HG03066 (cell line): Measurements from ENCODE around the gene POFUT1.
"Not testable (repeated sequence)": the region's sequence is repeated elsewhere in the genome, so short reads cannot be mapped to it uniquely, and the experiment has no call there.

ENCODE experiments used
- ATAC-seq: cut with Tn5 transposase; IDR thresholded peaks from one replicate; pipeline ENCODE4 v1.9.1; 2021; ENCODE audit warnings: low read depth; ENCODE audit not compliant: unreplicated experiment

The POFUT1 gene

DNA sequence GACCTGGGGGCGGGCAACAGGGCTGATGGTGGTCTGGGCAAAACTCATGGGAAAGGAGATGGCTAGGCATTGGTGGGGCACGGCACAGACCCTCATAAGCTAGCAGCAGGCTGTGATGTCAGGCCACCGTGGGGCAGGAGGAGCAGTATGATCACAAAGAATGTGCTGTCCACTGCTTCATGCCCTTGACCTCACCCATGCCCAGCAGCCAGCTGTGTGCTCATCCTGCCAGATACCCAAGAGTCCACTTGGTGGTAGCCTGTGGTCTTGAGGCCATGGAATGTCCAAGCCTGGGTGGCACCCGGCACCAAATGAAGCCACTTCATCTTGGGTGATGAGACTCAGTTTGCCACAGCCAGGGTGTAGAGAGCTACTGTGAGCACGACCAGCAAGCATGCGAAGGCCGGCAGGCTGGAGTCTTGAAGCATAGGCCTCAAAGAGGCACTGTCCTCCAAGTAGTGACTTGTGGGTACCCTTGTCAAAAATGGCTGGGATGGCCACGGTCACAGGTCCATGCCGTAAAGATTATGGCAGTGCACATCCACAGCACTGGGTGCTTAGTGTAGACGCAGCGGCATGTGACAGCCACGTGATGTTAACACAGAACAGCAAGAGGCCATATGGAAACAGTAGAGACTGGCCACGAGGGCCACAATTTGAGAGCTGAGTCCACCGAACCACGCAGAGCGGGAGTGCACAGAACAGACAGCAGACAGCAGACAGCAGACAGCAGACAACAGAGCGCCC is 19.1 kb upstream of the POFUT1 start:
- ATAC-seq = no peak

DNA sequence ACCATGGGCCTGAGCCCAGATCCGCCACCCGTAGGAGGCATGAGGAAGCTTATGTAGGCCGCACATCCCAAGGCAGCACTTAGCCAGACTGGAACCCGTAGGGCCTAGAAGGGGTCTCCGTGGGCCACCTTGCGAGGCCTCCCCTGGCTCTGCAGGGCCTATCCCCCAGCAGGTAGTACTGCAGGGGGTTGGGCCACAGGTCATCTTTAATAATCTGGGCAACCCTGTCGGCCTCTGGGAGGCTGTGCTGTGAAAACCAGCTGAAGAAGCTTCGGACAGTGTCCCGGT is 18.6 kb upstream of the POFUT1 start:
- no peak for ATAC-seq

DNA sequence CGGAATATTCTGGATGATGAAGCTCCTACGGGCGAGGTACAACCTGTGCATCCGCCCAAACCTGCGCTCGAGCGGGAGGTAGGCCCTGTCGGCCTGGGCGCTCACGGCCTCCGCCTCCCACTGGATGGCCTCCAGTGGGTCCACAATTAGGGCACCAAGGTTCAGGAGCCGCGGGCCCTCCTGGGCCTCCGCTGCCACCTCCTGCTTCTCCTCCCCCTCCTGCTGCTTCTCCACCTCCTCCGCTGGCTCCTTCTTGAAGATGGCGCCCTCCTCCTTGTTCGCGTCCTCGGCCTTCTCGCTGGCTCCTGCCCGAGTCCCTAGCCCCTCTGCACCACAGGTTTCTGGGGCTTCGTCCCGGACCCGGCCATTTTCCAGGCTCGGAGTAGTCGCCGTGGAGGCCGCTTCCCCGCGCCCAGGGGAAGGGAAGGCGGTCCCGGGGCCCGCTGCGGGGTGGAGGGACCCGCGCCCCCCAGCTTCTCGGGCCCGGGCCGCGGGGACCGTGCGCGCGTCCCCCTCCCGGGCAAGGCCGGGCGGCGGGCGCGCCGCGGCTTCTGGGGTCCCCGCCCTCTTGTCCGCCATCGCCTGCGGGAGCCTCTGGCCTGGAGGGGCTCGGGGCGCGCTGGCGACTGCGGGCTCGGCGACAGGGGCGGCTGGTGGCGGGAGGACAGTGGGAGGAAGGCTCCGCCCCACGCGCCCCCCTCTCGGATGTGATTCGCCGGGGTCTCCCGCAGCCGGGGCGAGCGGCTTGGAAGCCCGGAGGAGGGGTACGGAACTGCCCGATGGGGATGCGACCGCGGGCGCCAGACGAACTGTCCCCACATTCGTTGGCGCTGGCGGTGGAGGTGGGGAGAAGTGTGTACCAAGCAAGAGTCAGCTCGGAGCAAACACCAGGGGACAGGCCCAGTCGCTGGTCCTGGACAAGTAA is 17.7 kb upstream of the POFUT1 start:
- no peak for ATAC-seq

DNA sequence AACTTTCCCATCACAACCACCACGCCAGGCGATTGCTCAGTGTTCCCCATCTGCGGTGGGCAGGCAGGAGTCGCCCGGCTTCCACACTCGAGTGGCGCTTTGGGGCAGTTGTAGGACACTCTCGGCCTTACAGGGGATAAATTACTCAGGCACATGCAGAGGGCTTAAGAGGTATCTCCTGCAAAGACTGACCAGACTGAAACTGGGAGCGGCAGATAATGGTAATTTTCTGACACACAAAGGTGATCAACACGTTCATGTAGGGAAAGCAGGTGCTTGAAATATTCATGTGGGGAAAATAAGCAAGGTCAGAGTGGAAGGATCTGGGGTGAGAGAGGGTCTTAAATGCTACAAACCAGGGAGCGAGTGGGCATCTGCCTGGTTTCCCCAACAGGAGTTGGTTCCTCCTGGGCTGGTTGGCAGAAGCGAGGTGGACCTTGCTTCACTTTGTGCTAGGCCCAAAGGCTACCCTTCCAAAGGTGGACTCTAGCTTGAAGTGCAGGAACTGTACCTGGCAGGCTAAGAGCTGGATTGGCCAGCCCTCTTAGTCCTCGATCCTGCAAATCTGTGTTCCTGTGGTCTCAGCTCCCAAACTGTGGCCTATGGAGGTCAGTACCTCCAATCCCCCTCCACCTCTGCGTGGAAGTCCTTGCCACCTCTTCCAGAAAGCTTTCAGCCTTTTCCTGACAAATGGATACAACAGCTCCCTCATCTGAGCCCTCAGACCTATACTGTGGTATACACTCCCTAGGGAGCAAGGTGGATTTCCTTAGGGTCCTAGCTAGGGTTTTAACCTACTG is 16.9 kb upstream of the POFUT1 start:
- ATAC-seq = no peak

DNA sequence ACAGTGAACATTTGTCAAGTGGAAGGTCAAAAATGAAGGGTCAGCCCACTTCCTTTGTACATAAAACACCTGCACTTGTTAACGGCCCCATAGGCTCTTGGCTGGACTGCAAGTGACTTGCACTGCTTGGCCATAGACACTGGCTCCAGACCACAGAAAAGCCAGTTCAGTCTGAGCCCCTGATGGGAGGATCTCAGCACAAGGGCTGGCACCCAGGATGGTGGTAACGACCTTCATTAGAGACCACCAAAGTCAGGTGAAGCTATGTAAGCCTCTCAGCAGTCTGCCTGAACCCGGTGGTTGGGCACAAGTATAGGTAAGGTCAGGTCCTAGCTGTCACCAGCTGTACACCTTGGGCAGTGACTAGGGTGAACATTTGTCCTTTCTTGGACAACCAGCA is 16.3 kb upstream of the POFUT1 start:
- no peak for ATAC-seq

DNA sequence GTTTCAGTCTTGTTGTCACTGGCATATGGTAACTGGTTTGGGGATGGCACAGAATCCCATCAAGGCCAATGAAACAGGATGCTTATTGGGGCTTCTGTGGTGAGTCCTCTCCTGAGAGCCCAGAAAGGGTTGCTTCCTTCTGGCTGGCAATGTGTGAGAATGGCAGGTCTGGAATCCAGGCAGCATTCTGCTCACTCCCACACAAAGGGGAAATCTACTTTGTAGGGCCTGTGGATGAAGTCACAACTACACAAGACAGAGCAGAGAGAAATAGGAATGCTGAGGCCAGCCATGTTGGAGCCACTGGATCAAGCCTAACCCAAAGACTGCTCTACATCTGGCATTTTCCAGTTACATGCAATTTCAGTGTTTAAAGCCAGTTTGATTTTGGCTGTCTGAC is 15.8 kb upstream of the POFUT1 start:
- no peak for ATAC-seq

DNA sequence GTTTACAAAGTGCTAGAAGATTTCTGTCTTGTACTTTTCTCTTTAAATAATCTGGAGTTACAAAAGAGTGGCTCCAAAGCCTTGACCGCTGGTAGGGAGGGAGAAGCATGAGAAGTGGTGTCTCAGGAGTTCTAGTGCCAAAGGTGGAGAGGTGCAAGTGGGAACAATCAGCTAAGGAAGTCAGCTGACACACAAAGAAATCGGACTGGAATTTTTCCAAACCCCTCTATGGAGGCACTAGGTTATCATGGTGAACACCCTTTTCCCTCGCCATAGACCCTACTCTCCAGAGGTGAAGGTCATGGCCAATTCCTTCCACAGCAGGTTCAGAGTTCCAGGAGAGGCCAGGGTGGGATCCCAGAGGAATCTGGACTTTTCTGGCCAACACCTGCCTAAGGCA is 15.0 kb upstream of the POFUT1 start:
- ATAC-seq = no peak

DNA sequence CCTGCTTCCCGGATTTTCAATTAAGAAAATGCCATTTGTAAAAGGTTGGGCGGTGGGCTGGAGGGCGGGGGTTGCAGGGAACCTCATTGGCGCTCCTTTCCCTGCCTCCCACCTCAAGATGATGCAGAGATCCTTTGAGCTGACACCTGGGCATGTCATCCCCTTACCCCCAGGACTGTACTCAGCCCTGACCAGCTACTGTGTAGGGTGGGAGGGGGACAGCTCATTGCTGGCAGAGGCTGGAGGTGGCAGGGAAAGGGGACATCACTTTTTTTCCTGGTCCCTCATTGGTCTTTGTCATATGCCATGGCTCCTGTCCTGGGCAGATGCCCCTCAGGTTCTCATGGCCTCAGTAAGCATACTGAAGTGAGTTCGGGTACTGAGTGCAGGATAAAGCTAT is 14.3 kb upstream of the POFUT1 start:
- not testable (repeated sequence) for ATAC-seq

DNA sequence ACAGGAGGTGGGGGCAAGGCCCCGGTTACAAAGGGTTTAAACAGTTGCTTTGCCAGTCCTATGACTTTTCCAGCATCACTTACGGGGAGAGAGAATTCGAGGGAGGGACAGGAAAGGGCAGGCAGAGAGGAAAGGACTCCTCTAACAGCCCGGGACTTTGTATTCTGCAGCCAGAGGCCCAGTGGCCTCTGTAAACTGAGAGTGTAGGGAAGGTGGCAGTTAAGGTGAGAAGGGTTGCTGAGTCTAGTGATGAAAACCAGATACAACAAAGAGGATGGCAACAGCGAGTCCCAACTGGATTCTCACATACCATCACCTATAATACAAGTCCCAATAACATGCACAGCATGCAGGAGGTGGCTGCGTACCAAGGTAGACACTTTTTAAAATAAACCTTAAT is 13.7 kb upstream of the POFUT1 start:
- ATAC-seq = no peak

DNA sequence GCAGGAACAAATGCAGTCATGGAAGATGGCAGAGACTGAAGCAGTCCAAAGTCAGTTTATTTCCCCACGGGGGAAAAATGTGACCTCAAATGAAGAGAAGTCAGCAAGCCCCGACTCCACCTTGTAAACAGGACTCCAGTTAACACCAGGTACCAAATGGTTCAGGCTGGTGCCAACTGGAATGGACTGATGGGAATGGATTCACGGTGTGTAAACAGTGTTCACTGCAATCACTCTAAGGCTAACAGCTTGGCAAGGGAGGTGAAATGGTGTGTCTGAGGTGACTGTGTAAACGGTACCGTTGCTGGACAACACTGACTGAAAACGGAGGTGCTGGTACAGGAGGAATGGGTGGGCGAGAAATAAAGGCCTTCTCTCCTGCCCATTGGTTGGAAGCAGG is 12.1 kb upstream of the POFUT1 start:
- ATAC-seq = no peak

DNA sequence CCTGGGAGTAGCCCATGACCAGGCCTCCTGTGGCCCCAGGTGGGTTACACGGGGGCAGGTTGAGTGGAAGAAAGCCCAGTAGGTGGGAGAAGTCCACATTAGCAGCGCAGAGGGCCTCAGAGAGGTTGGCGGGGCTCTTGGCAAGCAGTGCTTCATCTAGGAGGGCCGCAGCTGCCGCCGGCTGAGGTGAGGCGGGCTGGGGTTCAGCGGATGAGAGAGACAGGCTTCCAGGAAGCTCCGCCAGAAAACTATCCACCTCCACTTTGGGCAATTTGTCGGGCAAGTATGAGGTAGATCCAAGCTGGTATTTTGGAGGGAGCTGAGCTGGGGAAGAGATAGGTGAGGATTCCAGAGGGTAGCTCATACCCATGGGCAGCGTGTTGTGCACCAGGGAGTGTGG is 11.1 kb upstream of the POFUT1 start:
- not testable (repeated sequence) for ATAC-seq

DNA sequence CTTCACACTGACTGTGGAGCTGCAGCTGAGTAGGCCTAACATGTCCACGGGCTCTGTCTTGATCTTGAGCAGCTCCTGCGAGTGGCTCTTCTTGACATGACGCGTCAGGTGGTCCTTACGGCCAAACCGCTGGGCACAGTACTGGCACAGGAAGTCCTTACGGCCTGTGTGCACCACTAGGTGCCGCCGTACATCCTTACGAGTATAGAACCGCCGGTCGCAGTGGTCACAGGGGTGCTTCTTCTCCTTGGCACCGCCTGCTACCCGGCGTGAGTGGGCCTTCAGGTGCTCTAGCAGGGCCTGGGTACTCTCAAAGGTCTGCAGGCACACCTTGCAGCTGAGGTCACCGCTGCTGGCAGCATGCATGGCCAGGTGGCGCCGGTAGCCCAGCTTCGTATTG is 10.5 kb upstream of the POFUT1 start:
- ATAC-seq = not testable (repeated sequence)

DNA sequence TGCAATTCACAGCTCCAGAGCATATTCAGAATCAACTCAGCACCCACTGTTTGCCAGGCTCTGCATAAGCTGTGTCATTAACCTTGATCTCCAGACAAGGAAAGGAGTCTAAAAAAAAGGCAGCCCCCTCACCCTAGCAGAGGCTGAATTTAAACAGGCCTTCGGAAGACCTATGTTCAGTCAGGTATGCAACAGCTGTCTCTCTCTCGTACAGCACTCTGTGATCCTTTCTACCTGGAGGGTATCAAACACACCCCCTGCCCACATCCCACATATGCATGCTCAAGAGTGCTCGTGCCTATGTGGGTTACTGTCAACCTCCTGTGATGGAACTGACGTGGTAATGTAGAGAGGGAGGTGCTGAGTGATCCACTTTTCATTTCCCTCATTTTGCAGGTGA is 8.7 kb upstream of the POFUT1 start:
- no peak for ATAC-seq

DNA sequence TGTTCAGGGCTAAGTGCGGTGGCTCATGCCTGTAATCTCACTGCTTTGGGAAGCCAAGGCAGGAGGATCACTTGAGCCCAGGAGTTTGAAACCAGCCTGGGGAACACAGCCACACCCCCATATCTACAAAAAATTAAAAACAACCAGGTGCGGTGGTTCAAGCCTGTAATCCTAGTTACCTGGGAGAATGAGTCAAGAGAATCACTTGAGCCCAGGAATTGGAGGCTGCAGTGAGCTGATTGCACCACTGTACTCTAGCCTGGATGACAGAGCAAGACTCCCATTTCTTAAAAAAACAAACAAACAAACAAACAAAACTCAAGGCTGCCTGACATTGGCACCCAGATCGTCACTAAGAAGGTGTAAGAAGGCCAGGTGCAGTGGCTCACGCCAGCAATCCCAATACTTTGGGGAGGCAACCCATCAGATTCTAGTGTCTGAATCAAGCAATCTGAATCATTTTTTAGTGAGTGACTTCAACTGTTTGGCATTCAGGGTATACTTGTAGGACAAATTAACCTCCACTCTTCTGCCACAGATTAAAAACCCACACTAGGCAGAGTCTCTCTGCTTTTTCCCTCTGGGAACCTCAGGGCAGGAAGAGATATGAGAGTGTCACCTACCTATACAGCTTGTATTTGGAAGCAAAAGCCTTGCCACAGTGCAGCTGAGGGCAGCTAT is 6.2 kb upstream of the POFUT1 start:
- no peak for ATAC-seq

DNA sequence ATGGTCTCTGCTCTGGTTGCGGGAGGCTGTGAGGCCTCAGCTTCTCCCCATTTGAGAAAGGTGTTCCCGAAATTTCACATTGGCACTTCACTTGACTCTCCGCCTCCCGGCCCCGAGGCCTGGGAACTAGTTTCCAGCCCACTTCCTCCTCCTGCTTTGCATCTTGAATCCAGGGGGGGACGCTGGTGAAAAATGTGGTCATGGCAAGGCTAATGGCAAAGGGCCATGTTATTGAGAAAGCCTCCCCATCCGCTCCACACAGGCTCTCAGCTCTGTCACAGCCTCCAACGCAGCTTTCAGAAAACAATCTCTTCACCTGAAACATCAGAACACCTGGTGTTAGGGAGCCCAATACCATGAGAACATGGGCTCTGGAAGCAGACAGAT is 5.7 kb upstream of the POFUT1 start:
- ATAC-seq = no peak

DNA sequence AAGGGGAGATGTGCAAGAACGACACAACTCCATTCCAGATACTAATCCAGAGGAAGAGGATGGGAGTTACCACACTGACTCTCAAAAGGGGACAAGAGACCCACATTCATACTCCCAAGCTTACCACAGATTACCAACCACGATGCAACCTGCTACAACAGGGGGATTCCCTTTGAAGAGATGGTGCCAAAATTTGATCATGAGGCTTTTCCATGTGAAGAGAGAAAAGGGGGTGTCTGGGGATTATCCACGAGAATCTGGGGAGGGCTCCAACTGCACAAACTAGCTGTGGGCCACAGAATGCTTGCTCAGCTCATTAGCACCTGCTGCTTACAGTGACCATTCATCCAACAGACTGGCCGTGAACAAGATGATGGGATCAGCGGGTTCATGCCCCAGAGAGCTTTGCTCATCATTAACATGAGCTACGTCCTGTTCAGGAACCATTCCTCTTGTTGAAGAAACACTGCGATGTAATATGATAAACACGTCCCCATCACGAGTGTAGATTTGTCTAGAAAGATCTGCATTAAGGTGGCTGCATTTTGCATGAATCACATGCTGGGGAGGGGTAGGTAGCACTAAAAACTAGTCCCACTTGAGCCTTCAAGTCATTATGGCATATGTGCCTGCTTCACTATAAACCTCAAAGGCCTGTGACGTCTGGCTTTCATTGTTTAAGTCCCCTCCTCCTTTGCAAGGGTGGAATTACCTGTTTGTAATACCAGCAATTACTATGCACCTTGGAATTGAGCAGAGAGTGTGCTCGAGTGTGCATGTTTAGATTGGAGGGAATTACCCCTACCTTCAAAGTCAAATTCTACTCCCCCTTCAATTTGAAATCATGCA is 4.1 kb upstream of the POFUT1 start:
- ATAC-seq = no peak

DNA sequence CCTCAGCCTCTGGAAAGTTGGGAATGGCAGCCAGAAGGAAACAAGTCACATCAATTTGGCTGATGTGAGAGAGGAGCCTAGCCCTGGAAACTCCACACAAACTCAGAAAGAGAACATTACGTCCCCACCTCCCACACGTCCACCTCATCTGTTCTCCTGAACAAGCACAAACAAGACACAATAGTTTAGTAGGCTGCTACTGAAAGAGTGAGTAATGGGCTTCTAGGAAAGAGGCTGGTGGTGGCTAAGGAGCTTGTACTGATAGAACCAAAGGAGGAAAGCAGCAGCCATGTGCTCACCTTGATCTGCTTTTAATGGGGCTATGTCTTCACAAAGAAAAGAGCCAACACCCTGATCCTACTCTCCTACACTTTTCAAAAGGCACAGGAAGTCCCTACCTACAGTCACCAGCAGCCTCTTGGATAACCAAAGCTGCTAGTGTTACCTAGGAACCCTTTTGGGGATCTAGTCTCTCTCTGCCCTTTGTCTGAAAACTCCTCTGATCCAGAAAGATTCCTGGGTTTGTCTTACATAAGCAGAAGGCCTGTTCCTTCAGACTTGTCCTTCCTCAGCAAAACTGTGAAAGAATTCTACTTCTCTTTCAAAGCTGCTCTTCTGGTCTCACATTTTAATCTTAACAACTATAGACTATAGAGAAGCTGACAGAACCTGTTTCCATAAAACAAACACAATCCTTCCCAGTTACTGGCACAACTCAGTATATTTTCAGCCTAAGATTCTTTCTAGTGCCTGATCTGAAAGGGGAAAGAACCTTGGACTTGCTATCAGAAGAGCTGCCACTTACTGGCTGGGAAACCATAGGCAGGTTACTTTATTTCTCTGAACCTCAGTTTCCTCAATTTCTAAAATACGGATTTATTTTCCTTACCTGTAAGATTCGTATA is 3.2 kb upstream of the POFUT1 start:
- ATAC-seq = no peak

DNA sequence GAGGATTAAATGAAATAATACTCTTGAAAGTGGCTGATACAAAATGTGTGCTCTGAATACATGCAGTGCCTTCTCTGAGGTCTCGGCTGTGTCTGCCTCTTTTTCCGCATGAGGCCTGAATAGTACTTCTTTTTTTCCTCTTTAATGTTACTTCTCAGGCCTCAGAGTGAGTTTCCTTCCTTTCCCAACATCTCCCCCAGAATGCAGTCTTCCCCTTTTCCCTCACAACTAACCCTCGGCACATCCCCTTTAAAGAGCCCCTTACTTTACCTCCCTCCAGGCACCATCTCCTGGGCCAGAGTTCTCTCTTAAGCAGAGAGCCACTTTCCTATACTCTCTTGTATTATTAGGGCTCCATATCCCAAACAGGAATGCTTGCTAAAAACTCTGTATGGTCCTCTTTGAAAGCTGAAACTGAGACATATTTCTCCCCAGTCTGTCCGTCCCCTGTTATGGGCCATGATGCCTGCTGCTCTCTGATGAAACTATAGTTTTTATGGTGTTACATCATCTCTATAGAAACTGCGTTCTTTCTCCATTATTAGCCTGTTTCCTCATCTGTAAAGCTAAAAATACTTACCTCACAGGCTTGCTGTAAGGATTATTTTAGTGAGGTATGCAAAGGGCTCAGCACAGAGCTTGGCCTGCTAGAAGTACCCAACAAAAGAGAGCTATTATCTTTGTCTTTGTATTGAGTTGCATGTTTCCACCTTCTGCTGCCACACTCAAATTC is 2.4 kb upstream of the POFUT1 start:
- no peak for ATAC-seq
